GM19395 (cell line): Measurements from ENCODE around the gene OBSCN.

Experiments
- ATAC-seq: cut with Tn5 transposase; IDR thresholded peaks from one replicate; pipeline ENCODE4 v1.9.1; 2021; ENCODE audit warnings: mild to moderate bottlenecking, moderate library complexity; ENCODE audit not compliant: unreplicated experiment

Gene OBSCN

DNA sequence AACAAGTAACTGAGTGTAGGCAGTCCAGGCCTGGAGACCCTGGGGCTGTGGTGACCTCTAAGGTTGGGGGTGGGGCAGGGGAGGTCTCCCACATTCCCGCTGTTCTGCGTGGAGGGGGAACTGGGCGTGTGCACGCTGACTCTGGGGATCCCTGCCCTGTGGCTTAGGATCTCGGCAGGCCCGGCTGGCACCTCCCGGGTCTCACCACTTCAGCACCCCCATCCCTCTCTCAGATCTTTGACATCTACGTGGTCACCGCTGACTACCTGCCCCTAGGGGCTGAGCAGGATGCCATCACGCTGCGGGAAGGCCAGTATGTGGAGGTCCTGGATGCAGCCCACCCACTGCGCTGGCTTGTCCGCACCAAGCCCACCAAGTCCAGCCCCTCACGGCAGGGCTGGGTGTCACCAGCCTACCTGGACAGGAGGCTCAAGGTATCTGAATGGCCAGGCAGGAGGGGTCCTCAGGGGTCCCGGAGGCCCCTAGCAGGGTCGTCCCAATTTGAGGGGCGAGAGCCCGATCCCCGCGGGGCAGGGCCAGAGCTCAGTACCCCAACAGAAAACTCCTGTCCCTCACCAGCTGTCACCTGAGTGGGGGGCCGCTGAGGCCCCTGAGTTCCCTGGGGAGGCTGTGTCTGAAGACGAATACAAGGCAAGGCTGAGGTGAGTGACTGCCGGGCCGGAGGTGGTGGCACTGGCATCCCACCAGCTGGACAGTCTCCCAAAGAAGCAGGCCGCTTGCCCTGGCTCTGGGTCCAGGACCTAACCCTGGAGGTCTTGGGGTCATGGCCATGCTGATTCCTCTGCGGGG lies 130.1 kb downstream of the OBSCN start:
- no peak for ATAC-seq

DNA sequence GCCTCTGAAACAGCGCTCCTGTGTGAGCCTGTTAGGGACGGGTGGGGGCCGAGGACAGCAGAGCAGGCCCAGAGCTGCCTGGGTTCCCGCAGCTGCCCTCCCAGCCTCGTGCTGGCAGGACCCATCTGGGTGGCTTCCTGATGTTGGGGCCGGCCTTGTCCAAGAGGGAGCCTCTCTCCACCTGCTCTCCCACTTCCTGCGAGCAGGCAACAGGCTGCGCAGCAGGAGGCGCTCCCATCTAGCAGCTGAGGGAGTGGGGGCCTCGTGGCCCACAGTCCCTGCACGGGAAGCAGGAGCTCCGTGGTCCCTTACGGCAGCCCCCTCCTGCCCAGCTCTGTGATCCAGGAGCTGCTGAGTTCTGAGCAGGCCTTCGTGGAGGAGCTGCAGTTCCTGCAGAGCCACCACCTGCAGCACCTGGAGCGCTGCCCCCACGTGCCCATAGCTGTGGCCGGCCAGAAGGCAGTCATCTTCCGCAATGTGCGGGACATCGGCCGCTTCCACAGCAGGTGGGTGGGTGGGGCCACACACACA lies 130.7 kb downstream of the OBSCN start:
- ATAC-seq: no peak

DNA sequence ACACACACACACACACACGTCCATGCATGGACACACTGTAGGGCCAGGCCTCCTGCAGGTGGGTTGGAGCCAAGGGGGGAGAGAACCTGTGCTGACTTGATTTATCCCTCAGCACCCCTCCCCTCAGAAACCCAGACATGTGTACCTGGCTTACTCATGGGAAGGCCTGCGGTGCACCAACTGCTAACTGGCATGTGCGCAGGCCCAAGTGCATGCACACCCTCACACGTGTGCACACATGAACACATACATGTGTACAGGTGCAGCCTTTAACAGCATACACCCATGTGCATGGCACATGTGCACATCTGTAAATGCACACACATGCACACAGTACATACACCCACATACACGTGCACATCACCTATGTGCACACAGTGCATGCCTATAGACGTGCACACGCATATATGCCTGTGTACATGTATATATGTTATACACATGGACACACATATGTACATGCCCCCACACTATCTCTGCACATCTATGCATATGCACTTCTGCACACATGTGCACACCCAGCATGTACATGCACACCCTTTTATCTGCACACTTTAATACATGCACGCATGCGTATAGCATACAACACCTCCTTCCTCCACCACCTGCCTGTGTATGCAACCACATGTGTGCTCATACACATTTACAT lies 131.3 kb downstream of the OBSCN start:
- ATAC-seq: no peak

DNA sequence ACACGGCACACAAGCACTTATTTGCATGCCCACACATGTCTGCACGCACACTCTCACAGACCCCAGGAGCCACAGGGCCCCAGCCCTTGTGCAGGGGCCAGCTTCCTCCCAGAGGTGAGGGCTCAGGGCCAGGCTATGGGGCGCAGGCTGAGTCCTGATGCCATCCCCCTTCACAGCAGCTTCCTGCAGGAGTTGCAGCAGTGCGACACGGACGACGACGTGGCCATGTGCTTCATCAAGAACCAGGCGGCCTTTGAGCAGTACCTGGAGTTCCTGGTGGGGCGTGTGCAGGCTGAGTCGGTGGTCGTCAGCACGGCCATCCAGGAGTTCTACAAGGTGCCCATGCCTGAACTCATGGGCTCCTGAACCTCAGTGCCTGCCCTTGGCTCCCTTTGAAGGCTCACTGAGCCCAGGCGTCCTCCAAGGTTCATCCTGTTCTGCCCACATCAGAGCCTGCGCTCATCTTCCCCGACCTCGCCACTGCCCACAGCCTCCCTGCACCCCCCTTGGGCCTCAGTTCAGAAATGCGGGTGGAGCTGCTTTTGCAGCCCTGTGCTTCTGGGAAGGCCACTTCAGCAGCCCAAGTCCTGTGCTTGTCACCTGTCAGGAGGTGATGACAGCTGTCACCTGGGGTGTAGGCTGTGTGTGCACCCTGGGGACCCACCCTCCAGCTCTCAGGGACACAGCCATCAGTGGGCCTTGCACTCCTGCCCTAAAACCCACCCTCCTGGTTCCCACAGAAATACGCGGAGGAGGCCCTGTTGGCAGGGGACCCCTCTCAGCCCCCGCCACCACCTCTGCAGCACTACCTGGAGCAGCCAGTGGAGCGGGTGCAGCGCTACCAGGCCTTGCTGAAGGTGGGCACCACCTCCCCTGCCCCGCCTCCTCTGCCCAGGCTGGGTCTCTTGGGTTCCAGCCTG lies 132.2 kb downstream of the OBSCN start:
- no peak for ATAC-seq

DNA sequence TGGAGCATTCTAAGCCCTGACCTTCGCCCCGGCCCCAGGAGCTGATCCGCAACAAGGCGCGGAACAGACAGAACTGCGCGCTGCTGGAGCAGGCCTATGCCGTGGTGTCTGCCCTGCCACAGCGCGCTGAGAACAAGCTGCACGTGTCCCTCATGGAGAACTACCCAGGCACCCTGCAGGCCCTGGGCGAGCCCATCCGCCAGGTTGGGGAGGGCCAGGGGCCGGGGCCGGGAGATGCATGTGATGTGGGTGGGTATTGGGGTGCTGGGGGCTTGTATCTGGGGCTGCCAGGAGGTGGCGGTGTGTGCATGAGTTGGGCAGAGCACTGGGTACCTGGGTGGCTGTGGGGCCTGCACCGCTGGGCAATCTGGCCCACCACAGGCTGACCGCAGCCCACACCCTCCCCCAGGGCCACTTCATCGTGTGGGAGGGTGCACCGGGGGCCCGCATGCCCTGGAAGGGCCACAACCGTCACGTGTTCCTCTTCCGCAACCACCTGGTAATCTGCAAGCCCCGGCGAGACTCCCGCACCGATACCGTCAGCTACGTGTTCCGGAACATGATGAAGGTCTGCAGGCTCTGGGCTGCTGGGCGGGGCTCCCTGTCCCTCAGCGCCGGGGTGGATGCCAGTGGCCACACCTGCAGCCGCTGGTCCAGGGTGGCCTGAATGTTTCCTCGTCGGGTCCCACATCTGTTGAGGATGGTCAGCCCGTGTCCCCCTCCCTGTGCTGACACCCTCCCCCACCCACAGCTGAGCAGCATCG lies 133.0 kb downstream of the OBSCN start:
- no peak for ATAC-seq

DNA sequence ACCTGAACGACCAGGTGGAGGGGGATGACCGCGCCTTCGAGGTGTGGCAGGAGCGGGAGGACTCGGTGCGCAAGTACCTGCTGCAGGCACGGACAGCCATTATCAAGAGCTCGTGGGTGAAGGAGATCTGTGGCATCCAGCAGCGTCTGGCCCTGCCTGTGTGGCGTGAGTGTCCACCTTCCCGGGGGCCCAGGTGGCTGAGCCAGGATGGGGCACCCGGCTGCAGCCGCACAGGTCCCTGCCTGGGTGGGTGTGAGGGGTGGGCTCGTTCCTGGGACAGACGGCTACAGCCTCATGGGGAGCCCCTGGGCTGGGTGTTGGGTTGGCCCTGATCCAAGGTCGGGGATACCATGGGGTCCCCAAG lies 133.6 kb downstream of the OBSCN start:
- no peak for ATAC-seq

DNA sequence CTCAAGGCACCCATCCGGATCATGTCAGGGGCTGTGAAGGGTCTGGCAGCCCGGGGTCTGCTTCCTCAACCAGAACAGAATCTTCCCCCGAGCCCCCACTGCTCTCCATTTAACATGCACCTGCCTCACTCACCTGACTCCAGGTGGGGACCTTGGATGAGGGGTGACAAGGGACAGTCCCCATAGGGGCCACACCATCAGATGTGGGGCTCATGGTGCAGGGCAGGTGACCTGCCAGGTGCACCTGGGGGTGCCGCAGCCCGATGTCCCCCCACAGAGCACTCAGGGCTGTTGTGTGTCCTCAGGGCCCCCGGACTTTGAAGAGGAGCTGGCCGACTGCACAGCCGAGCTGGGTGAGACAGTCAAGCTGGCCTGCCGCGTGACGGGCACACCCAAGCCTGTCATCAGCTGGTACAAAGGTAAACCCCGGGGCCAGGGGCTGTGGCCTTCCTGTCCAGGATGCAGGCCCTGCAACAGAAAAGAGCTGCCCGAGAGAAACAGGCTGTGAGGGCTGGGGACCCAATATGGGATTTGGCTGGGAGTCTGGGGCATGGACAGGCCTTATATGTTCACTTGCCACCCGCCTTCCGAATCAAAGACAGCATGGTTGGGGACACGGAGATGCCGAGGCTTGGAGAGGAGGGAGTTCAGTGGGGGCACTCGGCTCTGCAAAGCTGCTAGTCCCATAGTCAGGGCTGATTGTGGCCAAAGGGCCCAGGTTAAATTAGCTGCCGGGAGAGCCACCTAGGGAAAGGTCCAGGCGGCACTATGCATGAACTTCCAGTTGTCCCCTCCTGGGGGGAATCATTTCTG lies 134.2 kb downstream of the OBSCN start:
- ATAC-seq: no peak

DNA sequence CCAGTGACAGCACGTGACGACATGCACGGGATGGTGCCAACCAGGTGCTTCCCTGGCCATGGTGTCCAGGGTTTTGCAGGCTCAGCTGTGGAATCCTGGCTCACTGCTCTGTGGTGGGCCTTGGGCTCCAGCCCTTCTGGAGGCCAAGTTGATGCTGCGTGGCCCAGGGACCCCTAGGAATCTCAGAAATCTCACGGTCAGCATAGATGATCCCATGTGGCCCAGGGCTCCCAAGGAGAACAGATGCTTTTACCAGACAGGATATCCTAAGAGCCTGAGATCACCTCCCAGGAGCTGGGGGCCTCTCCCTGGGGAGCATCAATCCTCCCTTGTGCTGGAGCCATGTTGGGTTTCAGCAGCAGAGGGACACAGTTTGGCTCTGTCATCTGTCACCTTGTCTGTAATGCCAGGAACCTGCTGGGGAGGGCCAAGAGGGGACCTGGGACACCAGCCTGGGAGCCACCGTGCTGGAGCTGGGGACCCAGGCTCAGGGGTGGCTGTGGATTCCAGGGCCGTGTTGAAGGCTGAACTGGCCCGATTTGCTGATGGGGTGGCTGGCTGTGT lies 134.9 kb downstream of the OBSCN start:
- no peak for ATAC-seq

DNA sequence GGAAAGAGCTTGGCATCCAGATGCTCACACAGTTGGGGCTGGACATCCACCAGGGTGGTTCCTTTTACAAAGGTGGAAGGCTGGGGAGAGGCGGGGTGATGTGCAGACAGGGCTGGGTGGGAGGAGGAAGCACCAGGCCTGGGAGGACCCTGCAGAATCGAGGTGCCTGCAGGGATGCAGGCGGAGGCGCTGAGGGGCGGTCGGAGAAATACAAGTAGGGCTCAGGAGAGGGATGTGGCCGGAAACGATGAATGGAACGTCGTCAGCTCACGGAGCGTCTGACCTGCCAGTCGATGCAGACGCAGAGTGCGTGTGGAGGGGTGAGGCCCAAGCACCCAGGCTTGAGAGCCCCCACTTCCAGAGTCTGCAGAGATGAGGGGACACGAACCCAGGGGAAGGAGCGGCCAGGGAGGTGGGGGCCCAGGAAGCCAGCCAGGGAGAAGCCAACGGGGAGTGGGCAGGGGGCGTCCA lies 135.4 kb downstream of the OBSCN start:
- ATAC-seq: no peak

DNA sequence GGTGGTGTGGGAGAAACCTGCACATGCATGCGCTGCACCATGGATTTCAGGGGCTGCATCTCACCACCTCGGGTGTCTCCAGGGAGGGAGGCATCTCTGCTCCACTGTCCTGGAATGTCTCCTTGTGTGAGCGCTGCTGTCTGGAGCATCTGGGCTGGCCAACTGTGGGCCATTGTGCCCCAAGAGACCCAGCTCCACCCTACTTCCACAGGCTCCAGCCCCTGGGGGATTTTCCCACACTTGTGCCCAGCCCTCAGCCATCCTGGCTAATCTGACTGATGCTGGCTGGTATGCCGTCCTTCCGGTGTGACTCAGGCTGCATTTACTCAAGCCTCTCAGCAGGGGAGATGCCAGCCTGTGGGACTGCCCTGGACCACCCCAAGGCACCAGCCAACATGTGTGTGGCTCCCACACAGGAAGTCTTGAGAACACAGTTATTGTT lies 136.8 kb downstream of the OBSCN start:
- ATAC-seq: no peak

DNA sequence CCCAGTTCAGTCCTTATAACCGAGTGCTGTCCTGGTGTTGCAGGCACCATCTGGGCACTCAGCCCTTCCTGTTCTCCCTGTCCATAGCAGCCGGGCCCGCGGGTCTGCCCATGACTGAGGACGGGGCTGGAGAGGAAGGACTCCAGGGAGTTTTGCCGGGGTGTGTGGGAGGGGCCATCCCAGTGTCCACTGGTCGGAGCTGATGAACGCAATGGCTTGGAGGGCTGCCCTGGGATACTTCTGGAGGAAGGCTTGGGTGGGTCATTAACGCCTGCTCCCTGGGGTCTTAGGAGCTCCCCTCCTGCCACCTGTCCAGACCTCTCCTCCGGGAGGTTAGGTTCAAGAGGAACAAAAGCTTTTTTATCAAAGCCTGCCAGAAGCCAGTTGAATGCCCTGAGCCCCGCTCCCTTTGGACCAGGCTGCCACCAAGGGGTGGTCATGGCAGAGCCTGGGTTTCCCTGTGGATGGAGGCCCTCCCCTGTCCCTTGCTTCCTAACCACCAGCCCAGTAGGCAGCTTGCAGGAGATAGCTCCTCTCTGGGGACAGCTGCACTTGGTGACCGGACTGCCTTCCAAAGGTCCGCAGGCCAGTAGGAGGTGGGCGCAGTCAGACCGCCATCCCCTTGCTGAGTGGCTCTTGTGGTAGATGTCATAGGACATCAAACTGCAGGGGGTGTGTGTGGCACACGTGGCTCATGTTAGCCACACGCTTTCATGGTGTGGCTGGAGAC lies 137.5 kb downstream of the OBSCN start:
- ATAC-seq: no peak

DNA sequence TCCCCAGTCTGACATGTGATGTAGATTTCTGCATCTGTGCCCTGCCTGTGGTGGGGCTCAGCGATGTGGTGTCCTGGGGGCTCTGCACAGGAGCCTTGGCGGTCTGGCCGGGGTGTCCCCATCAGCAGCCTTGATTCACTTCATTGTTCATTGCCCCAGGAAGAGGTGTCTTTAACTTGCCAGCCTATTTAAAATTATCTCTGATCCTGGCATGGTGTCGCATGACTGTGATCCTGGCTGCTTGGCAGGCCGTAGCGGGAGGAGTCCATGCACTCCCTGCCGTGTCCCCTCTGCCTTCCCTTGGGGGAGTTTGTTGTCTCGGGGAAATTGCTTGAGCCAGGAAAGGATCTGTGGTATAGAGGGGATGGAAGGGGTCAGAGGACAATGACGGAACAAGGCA lies 138.9 kb downstream of the OBSCN start:
- no peak for ATAC-seq

DNA sequence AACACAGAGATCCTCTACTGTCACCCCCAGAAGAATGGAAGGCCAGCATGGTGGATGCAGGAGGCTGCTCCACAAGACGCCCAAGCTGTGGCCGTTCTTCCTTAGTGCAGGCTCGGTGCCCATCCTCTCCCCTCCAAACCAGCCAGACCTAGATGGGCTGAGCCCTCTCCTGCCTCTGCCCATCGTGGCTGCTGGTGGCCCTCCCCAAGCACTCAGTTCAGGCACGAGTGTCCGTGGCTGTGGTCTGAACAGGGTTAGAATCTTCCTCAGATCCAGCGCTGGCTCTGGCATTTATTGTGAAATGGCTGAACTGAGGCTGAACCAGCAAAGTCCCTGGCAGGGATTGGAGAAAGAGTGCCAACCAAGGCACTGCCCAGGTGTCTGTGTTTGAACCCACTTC lies 139.3 kb downstream of the OBSCN start:
- ATAC-seq: no peak

DNA sequence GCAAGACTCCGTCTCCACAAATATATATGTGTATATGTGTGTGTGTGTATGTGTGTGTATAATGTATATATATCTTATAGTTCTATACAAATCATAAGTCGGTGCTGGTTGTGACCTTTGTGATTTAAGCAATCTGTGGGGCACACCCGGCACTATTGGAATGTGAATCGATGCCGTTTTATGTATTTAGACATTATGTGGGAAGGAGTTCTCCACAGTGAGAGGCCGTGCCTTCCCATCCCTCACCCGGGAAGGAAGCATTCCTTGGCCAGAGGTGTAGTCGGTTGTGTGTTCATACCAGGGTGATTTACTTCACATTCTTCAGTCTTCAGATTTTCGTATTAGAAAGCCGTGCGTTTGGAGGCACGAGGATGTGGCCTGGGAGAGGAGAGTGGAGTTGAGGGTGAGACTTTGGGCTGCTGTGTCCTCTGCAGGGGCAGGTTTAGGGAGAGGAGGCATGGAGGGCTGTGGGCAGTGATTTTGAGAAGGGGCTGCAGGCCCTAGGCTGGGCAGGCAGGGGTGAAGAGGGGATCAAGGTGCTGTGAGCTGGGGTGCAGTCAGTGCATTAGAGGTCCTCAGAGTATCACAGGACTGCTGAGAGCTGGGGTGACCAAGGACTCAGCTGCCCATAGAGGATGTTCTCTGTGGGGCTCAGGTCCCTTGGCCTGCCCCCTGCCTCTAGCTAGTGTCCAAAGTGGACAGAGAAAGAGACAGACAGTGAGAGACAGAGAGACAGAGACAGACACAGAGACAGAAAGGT lies 141.0 kb downstream of the OBSCN start:
- no peak for ATAC-seq

DNA sequence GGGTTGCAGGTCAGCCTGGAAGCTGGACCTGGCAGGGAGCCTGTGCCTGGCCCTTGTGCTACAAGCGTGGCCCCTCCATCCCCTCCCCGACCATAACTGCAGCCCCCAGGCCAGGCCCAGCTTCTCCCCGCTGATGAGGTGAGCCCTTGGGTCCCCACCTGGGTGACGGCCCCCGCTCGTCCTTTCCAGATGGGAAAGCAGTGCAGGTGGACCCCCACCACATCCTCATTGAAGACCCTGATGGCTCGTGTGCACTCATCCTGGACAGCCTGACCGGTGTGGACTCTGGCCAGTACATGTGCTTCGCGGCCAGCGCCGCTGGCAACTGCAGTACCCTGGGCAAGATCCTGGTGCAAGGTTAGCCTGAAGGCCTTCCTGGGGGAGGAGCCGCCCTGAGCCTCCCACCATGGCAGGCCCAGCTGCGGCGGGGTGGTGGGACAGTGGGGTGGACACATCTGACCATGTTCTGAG lies 141.9 kb downstream of the OBSCN start:
- ATAC-seq: no peak

DNA sequence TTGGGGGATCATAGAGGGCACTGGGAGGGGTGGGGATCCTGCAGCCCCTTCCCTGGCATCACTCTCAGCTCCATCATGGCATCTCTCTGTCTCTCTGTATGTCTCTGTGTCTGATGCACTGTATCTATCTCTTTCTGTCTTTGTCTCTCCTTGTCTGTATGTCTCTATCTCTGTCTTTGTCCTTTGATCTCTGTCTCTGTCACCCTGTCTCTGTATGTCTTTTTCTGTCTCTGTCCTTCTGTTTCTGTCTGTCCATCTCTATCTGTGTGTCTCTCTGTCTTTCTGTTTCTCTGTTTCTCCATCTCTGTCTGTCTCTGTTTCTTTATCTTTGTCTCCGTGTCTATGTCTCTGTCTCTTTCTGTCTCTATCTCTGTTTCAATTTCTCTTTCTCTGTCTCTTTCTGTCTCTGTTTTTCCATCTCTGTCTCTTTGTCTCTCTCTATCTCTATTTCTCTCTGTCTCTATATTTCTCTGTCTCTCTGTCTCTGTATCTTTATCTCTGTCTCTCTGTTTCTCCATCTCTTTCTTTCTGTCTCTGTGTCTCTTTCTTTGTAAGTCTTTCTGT lies 142.4 kb downstream of the OBSCN start:
- no peak for ATAC-seq
